Measurements from ENCODE around the gene ST6GALNAC1. TPM values are rescaled to one million over a fixed set of nuclear protein-coding genes. Genes with fewer than 3 reads are reported as not detected.

Gene ST6GALNAC1
- total RNA-seq, 2 donors from 2014 or later, result 1.2 to 1.3 TPM

DNA sequence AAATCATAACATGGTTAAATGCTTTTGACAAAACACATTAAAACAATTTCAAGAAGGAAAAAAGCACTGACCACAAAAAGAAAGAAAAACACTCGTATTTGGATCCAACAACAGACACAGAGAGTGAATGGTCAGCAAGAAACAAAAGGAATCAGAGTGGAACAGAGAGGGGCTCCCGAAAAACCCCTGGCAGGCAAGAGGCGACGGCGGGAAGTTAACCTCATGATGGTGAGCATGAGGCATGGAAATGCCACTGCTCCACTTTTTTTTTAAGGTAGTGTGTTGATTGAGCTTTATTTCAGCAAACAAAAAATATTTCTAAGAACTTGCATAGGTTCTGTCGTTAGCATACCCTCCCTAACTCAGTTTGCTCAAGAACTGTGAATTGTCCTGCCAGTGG, 32.1 kb upstream of the ST6GALNAC1 start:
- ATAC-seq (ENCODE audit: insufficient number of reproducible peaks, low FRiP score, low read depth) (no peak), DNase-seq (ENCODE audit: low spot score) (no peak)
- Histone ChIP-seq H3K9me3 (no peaks in the 10 kb centered on the region), H3K27me3 (replicated peaks; ENCODE audit: insufficient read depth) (no peaks in the 10 kb centered on the region), H3K27ac (no peak overlapping the region), H3K4me3 (no peak overlapping the region), H3K36me3 (peaks cover 12% of the 10 kb centered on the region), H3K4me1 (ENCODE audit: control insufficient read depth in 1 of 2, low read depth in 2 of 2) (peaks cover 0 to 8% of the 10 kb centered on the region in 2 donors)
- TF ChIP-seq, protein P1, sequence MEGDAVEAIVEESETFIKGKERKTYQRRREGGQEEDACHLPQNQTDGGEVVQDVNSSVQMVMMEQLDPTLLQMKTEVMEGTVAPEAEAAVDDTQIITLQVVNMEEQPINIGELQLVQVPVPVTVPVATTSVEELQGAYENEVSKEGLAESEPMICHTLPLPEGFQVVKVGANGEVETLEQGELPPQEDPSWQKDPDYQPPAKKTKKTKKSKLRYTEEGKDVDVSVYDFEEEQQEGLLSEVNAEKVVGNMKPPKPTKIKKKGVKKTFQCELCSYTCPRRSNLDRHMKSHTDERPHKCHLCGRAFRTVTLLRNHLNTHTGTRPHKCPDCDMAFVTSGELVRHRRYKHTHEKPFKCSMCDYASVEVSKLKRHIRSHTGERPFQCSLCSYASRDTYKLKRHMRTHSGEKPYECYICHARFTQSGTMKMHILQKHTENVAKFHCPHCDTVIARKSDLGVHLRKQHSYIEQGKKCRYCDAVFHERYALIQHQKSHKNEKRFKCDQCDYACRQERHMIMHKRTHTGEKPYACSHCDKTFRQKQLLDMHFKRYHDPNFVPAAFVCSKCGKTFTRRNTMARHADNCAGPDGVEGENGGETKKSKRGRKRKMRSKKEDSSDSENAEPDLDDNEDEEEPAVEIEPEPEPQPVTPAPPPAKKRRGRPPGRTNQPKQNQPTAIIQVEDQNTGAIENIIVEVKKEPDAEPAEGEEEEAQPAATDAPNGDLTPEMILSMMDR (IDR thresholded peaks at IDR 0.05), result no peak

DNA sequence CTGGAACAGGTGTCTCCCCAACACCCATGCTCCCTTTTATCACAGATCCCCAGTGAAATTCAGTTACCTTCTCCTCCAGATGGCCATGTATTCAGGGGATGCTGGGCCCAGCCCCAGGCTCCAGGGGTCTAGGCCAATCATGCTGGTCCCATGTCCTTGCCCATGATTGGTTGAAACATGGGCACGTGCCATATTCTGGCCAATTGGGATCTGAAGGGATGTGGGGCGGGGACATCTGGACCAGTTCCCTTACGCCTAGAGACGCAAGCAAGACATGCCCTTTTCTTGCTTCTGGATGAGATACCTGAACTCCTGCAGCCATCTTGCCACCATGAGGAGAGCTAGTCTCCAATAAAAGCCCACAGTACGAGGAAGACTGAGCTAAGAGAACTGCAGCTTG, 31.0 kb upstream of the ST6GALNAC1 start:
- peaks cover 0 to 8% of the 10 kb centered on the region in 2 donors for H3K4me1 ChIP-seq (ENCODE audit: control insufficient read depth in 1 of 2, low read depth in 2 of 2)
- DNase-seq (ENCODE audit: low spot score) (no peak), ATAC-seq (ENCODE audit: insufficient number of reproducible peaks, low FRiP score, low read depth) (no peak)
- H3K36me3 ChIP-seq, result peaks cover 9% of the 10 kb centered on the region
- TF ChIP-seq, protein P1 (IDR thresholded peaks at IDR 0.05), result no peak
- H3K4me3 ChIP-seq, result no peak overlapping the region
- H3K27ac ChIP-seq, result no peak overlapping the region
- no peaks in the 10 kb centered on the region for H3K27me3 ChIP-seq (replicated peaks; ENCODE audit: insufficient read depth)
- H3K9me3 ChIP-seq, result no peaks in the 10 kb centered on the region

DNA sequence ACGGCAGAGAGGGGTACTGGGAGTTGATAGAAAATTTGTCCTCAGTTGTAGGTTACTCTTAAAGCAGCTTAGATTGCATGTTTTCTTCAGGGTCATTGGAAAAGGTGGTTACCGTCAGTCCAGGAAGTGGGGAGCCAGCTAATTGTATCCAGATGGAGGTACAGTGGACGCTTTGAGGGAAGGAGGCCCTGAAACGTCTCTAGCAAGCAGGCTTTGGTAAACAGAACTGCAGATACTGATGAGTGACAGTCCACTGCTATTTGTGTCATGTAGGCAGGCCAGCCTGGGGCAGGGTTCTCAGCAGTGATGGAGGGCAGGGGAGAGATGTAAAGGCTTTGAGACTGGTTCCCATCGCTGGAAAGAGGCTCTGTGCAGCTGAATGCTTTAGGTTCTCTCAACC, 30.2 kb upstream of the ST6GALNAC1 start:
- TF ChIP-seq, protein P1 (IDR thresholded peaks at IDR 0.05), result no peak
- peaks cover 0 to 8% of the 10 kb centered on the region in 2 donors for H3K4me1 ChIP-seq (ENCODE audit: control insufficient read depth in 1 of 2, low read depth in 2 of 2)
- DNase-seq (ENCODE audit: low spot score) (no peak), ATAC-seq (ENCODE audit: insufficient number of reproducible peaks, low FRiP score, low read depth) (no peak)
- H3K4me3 ChIP-seq, result no peak overlapping the region
- no peaks in the 10 kb centered on the region for H3K27me3 ChIP-seq (replicated peaks; ENCODE audit: insufficient read depth)
- H3K9me3 ChIP-seq, result no peaks in the 10 kb centered on the region
- H3K27ac ChIP-seq, result no peak overlapping the region
- H3K36me3 ChIP-seq, result peaks cover 9% of the 10 kb centered on the region

DNA sequence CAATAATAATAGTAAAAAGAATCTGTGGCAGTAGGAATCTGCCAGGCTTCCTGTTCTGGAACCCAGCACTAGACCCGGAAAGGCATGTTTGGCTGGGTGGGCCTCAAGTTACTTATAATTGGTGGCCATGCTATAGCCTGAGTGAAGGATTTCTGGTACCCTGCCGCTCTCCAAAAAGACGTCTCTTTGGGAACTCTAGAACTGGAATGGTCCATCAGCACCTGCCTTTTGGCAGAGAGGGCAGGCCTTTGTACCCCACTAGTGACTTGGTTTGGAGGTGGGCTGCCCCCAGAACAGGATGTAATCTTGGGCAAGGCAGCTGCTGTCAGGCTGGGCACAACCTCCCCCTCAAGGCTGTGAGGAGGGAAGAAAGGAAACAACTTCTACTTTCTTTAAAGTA, 29.3 kb upstream of the ST6GALNAC1 start:
- TF ChIP-seq, protein P1 (IDR thresholded peaks at IDR 0.05), result no peak
- H3K27ac ChIP-seq, result peak overlapping the region in 1 of 2 donors; percentile 14
- ATAC-seq (ENCODE audit: insufficient number of reproducible peaks, low FRiP score, low read depth), result no peak
- H3K4me3 ChIP-seq, result no peak overlapping the region
- DNase-seq (ENCODE audit: low spot score), result no peak
- H3K9me3 ChIP-seq, result no peaks in the 10 kb centered on the region
- no peaks in the 10 kb centered on the region for H3K27me3 ChIP-seq (replicated peaks; ENCODE audit: insufficient read depth)
- H3K4me1 ChIP-seq (ENCODE audit: control insufficient read depth in 1 of 2, low read depth in 2 of 2), result peaks cover 0 to 8% of the 10 kb centered on the region in 2 donors
- H3K36me3 ChIP-seq, result peaks cover 8% of the 10 kb centered on the region

DNA sequence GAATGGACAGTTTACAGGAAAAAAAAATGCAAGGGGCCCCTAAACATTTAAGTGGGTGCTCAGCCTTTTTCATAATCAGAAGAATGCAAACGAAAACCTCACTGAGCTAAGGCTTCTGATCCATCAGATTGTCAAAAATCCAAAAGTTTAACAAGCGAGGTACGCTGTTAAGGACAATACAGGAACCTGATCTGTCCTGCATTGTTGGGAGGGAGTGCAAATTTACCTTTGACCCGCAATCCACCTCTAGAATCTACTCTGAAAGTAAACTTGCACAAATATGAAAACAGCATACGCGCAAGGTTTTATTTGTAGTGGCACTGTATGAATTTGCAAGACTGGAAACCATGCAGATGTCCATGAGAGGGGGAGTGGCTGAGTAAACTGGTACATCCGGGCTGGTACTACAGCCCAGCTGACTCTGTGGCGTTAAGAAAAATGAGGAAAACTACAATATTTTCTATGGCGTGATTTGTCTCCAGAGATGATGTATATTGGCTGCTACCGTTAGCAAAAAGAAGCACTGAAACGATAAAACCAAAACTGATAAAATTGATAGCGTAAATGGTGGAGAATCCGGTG, 28.8 kb upstream of the ST6GALNAC1 start:
- ATAC-seq (ENCODE audit: insufficient number of reproducible peaks, low FRiP score, low read depth), result no peak

More for the DNA sequence above, 28.8 kb upstream of the ST6GALNAC1 start:
- no peak for DNase-seq (ENCODE audit: low spot score)
- Histone ChIP-seq H3K27ac (peak overlapping the region; percentile 74 to 78), H3K36me3 (peaks cover 2% of the 10 kb centered on the region), H3K4me1 (ENCODE audit: control insufficient read depth in 1 of 2, low read depth in 2 of 2) (peaks cover 0 to 8% of the 10 kb centered on the region in 2 donors), H3K9me3 (no peaks in the 10 kb centered on the region), H3K4me3 (peak overlapping the region; percentile 79), H3K27me3 (replicated peaks; ENCODE audit: insufficient read depth) (no peaks in the 10 kb centered on the region)
- TF ChIP-seq, protein P1 (IDR thresholded peaks at IDR 0.05), result no peak

Measured in thoracic aorta (tissue), 2 donors.